Peyer's patch (tissue), 4 donors: Measurements from ENCODE around the gene RTN4. TPM values are rescaled to one million over a fixed set of nuclear protein-coding genes. Genes with fewer than 3 reads are reported as not detected.

Source experiments
- DNase-seq, 3 donors: peaks; one replicate each; pipeline ENCODE4 v3.0.0-alpha.2; 2017 to 2019
- H3K27ac ChIP-seq, 4 donors: fragments of 200-600 bp; sonication (generic); one replicate each; pipeline ENCODE4 v1.5.1; 2016 to 2019
- H3K27me3 ChIP-seq, 2 donors: fragments of 200-600 bp; sonication (generic); one replicate each; pipeline ENCODE4 v1.5.1; 2019
- H3K36me3 ChIP-seq, 3 donors: fragments of 200-600 bp; sonication (generic); one replicate each; pipeline ENCODE4 v1.5.1; 2016 to 2019
- H3K4me1 ChIP-seq, 4 donors: fragments of 200-600 bp; sonication (generic); one replicate each; pipeline ENCODE4 v1.5.1; 2016 to 2019
- H3K4me3 ChIP-seq, 4 donors: fragments of 200-600 bp; sonication (generic); 1 replicate in 3 of 4; 2 replicates in 1 of 4; pipeline ENCODE4 v1.5.1; 2016 to 2019; ENCODE audit warnings: mild to moderate bottlenecking in 1 of 4
- H3K9me3 ChIP-seq, 4 donors: fragments of 200-600 bp; sonication (generic); one replicate each; pipeline ENCODE4 v1.5.1; 2016 to 2019; ENCODE audit warnings: mild to moderate bottlenecking in 1 of 4
- CTCF ChIP-seq, 6 experiments: fragments of 450-650 bp in 4 of 6; fragments of 200-600 bp in 2 of 6; sonication (generic) in 1 of 6; IDR thresholded peaks; one replicate each; pipeline ENCODE4 v1.5.1; 2017 to 2019; ENCODE audit warnings: antibody characterized with exemption in 6 of 6, mild to moderate bottlenecking in 3 of 6, moderate library complexity in 1 of 6
- POLR2A ChIP-seq, 2 donors: fragments of 450-650 bp; IDR thresholded peaks; one replicate each; pipeline ENCODE4 v1.5.1; 2017; ENCODE audit warnings: antibody characterized with exemption in 2 of 2, mild to moderate bottlenecking in 2 of 2, moderate library complexity in 2 of 2
- total RNA-seq, 4 donors: library from RNA; depleted of rRNA; stranded (reverse); fragments of >200 nt; gene quantifications; one replicate each; pipeline ENCODE4 v1.1.0, GENCODE V29; 2016

Gene RTN4
- total RNA-seq, 4 donors from 2014 or later: 140 to 313 (median 195) TPM

DNA sequence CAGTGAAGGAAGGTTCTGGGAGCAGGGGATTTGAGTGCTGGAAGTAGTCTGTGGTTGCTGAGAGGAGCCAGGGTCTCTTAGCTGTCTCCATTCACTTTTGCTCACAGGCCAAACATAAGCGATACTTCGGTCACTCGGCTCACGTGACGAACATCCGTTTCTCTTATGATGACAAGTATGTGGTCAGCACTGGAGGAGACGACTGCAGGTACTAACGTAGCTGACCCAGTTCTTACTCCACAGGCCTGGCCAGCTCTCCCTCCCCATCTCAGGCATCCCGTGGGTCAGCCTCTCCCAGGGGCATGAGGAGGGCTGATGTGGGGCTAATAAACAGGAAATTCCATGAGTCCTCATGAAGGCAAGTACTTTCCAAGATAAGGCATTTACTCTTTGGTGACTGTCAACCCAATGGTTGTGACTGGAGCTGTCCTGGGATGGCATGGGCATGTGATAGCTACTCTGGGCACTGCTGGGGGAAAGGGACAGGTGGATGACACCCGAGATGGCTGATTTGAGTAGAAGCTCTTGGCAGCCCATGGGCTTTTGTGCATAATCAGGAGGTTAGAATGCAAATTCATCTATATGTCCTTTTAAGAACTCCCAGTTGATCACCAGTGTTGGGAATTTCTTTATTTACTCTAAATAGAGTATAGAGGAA, 81.6 kb downstream of the RTN4 start:
- no peak for TF ChIP-seq POLR2A (IDR thresholded peaks at IDR 0.05)
- no peak for TF ChIP-seq CTCF (IDR thresholded peaks at IDR 0.05)
- DNase-seq: no peak
- no peak overlapping the region for H3K4me3 ChIP-seq
- H3K36me3 ChIP-seq: peaks cover 0 to 33% (median 0%) of the 10 kb centered on the region in 3 donors
- no peaks in the 10 kb centered on the region for H3K27me3 ChIP-seq
- no peaks in the 10 kb centered on the region for H3K9me3 ChIP-seq
- H3K4me1 ChIP-seq: peaks cover 0 to 2% (median 0%) of the 10 kb centered on the region in 4 donors
- no peak overlapping the region for H3K27ac ChIP-seq

DNA sequence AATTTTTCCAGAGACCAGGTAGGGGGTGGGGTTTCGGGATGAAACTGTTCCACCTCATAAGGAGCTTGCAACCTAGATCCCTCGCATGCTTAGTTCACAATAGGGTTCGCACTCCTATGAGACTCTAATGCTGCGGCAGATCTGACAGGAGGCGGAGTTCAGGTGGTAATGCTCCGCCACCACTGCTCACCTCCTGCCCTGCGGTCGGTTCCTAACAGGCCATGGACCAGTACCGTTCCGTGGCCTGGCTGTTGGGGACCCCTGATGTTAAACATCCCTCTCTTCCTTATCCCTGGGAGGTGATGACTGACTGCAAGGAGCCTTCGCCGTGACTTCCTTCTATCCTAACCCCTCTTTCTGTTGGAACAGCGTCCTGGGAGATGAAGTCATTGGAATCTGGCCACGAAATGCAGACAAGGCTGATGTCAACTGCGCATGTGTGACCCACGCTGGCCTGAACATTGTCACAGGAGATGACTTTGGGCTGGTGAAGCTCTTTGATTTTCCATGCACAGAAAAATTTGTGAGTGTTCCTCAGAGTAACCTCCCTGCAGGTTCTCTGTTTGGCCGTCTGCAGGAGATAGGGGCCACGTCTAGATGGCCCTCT, 82.4 kb downstream of the RTN4 start:
- Histone ChIP-seq H3K9me3 (no peaks in the 10 kb centered on the region), H3K4me1 (peaks cover 0 to 6% (median 0%) of the 10 kb centered on the region in 4 donors), H3K27me3 (no peaks in the 10 kb centered on the region), H3K36me3 (peaks cover 0 to 30% (median 0%) of the 10 kb centered on the region in 3 donors), H3K4me3 (no peak overlapping the region), H3K27ac (no peak overlapping the region)
- DNase-seq: no peak
- TF ChIP-seq POLR2A (IDR thresholded peaks at IDR 0.05) (no peak), CTCF (IDR thresholded peaks at IDR 0.05) (no peak)

- DNase-seq: no peak
- H3K36me3 ChIP-seq: peaks cover 0 to 25% (median 0%) of the 10 kb centered on the region in 3 donors
- H3K27me3 ChIP-seq: no peaks in the 10 kb centered on the region
- no peaks in the 10 kb centered on the region for H3K9me3 ChIP-seq
- H3K4me3 ChIP-seq: no peak overlapping the region
- TF ChIP-seq POLR2A (IDR thresholded peaks at IDR 0.05) (no peak), CTCF (IDR thresholded peaks at IDR 0.05) (no peak)
- no peak overlapping the region for H3K27ac ChIP-seq
- peaks cover 0 to 6% (median 0%) of the 10 kb centered on the region in 4 donors for H3K4me1 ChIP-seq
Observed at GRCh38 chr2:54967269-54967668, 83.0 kb downstream of the RTN4 start.

DNA sequence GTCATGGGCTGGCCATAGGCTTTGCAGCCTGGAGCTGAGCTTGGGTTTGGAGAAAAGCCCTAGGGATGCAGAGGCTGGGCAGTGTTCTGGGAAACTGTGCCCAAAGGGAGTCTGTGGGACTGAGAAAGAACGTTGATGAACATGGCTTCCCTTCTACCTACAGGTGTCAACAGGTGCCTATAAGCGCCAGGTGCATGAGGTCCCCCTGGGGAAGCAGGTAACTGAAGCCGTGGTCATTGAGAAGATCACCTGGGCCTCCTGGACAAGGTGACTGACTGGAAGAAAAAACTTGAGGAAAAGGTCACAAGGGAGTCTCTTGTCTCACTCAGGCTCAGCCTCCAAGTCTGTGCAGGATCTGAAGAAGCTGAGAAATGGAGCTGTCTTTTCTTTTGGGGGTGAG, 83.4 kb downstream of the RTN4 start:
- H3K4me3 ChIP-seq: no peak overlapping the region
- no peaks in the 10 kb centered on the region for H3K9me3 ChIP-seq
- no peak overlapping the region for H3K27ac ChIP-seq
- DNase-seq: no peak
- peaks cover 0 to 20% (median 0%) of the 10 kb centered on the region in 3 donors for H3K36me3 ChIP-seq
- no peaks in the 10 kb centered on the region for H3K27me3 ChIP-seq
- H3K4me1 ChIP-seq: peaks cover 0 to 6% (median 0%) of the 10 kb centered on the region in 4 donors
- no peak for TF ChIP-seq CTCF (IDR thresholded peaks at IDR 0.05)

- no peak for DNase-seq
- TF ChIP-seq POLR2A (IDR thresholded peaks at IDR 0.05) (no peak), CTCF (IDR thresholded peaks at IDR 0.05) (no peak)
- Histone ChIP-seq H3K9me3 (no peaks in the 10 kb centered on the region), H3K4me3 (no peak overlapping the region), H3K4me1 (peaks cover 0 to 6% (median 0%) of the 10 kb centered on the region in 4 donors), H3K27ac (no peak overlapping the region), H3K36me3 (peaks cover 0 to 17% (median 0%) of the 10 kb centered on the region in 3 donors), H3K27me3 (no peaks in the 10 kb centered on the region)
Observed at GRCh38 chr2:54966165-54966832, 84.0 kb downstream of the RTN4 start.
